Measurements from ENCODE around the gene ZNF366. TPM values are rescaled to one million over a fixed set of nuclear protein-coding genes. Genes with fewer than 3 reads are reported as not detected.

Gene ZNF366
- total RNA-seq, 1 donor from 2014 or later, result 0.05 TPM

- no peak for DNase-seq (ENCODE audit: low read depth)
These were observed 15.4 kb upstream of the ZNF366 start for GRCh38 chr5:72522607-72523006.

GRCh38 chr5:72519111-72519510 is 11.9 kb upstream of the ZNF366 start:
- DNase-seq (ENCODE audit: low read depth), result no peak

- DNase-seq (ENCODE audit: low read depth), result no peak
These were observed 10.9 kb upstream of the ZNF366 start for GRCh38 chr5:72518001-72518683.

GRCh38 chr5:72516916-72517315 is 9.7 kb upstream of the ZNF366 start:
- no peak for DNase-seq (ENCODE audit: low read depth)

GRCh38 chr5:72515211-72515610 is 8.0 kb upstream of the ZNF366 start:
- no peak for DNase-seq (ENCODE audit: low read depth)

- DNase-seq (ENCODE audit: low read depth), result no peak
These were observed 5.3 kb upstream of the ZNF366 start for GRCh38 chr5:72512593-72512860.

- peak; percentile 26 for DNase-seq (ENCODE audit: low read depth)
These were observed 4.8 kb upstream of the ZNF366 start for GRCh38 chr5:72511774-72512592.

GRCh38 chr5:72511366-72511765 is 4.2 kb upstream of the ZNF366 start:
- no peak for DNase-seq (ENCODE audit: low read depth)

GRCh38 chr5:72510610-72511181 is 3.5 kb upstream of the ZNF366 start:
- DNase-seq (ENCODE audit: low read depth), result no peak

- DNase-seq (ENCODE audit: low read depth), result no peak
These were observed 2.2 kb upstream of the ZNF366 start for GRCh38 chr5:72509401-72509800.

GRCh38 chr5:72508241-72509170 is 1.3 kb upstream of the ZNF366 start:
- no peak for DNase-seq (ENCODE audit: low read depth)

- DNase-seq (ENCODE audit: low read depth), result no peak
These were observed 663 bp upstream of the ZNF366 start for GRCh38 chr5:72507907-72508238.

- DNase-seq (ENCODE audit: low read depth), result no peak
These were observed 1.1 kb downstream of the ZNF366 start for GRCh38 chr5:72506158-72506549.

- no peak for DNase-seq (ENCODE audit: low read depth)
These were observed 1.6 kb downstream of the ZNF366 start for GRCh38 chr5:72505539-72506157.

GRCh38 chr5:72505016-72505415 is 2.2 kb downstream of the ZNF366 start:
- DNase-seq (ENCODE audit: low read depth), result no peak

GRCh38 chr5:72503888-72504491 is 3.2 kb downstream of the ZNF366 start:
- peak; percentile 18 for DNase-seq (ENCODE audit: low read depth)

- no peak for DNase-seq (ENCODE audit: low read depth)
These were observed 5.7 kb downstream of the ZNF366 start for GRCh38 chr5:72501488-72501887.

GRCh38 chr5:72499730-72500129 is 7.5 kb downstream of the ZNF366 start:
- no peak for DNase-seq (ENCODE audit: low read depth)

GRCh38 chr5:72499090-72499489 is 8.1 kb downstream of the ZNF366 start:
- DNase-seq (ENCODE audit: low read depth), result no peak

GRCh38 chr5:72498284-72498683 is 8.9 kb downstream of the ZNF366 start:
- DNase-seq (ENCODE audit: low read depth), result peak; percentile 36

GRCh38 chr5:72497823-72498222 is 9.4 kb downstream of the ZNF366 start:
- no peak for DNase-seq (ENCODE audit: low read depth)
